Neuron (in vitro differentiated cells): ENCODE results near the gene WDR83.
A peak's percentile ranks its signal among the peaks of the same experiment; 100 is the strongest.
"Not testable (repeated sequence)": the region's sequence is repeated elsewhere in the genome, so short reads cannot be mapped to it uniquely, and the experiment has no call there.

ENCODE experiments used
- H2AFZ ChIP-seq: one replicate; pipeline ENCODE4 v1.6.1; 2013; ENCODE audit warnings: low read depth, mild to moderate bottlenecking, inconsistent platforms, low read length, moderate library complexity
- H3K27me3 ChIP-seq: one replicate; pipeline ENCODE4 v1.6.1; 2013; ENCODE audit warnings: low read length; ENCODE audit not compliant: insufficient read depth
- H3K36me3 ChIP-seq: one replicate; pipeline ENCODE4 v1.6.1; 2013; ENCODE audit warnings: low read length; ENCODE audit not compliant: insufficient read depth
- H3K4me1 ChIP-seq: one replicate; pipeline ENCODE4 v1.6.1; 2013; ENCODE audit warnings: low read length; ENCODE audit not compliant: insufficient read depth
- H3K4me3 ChIP-seq: 2 replicates; pipeline ENCODE4 v1.5.1; 2013; ENCODE audit warnings: mild to moderate bottlenecking, low read length, moderate library complexity
- H3K9me3 ChIP-seq: one replicate; pipeline ENCODE4 v1.6.1; 2013; ENCODE audit warnings: low read length

The WDR83 gene

DNA sequence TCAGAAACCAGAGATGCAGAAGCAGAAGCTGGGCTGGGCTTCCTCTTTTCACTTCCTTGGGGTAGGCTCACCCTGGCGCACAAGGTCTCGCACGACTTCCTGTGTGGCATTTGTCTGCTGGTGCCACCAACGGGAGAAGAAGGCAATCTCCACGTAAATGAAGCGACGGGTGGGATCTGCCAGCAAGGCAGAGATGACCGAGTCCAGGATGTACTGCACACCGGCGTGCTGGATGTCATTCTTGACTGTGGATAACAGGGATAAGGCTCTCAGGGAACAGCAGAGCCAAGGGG lies 1.4 kb upstream of the WDR83 start:
- peaks cover 34% of the 10 kb centered on the region for H3K4me1 ChIP-seq
- no peak overlapping the region for H3K4me3 ChIP-seq
- no peaks in the 10 kb centered on the region for H3K9me3 ChIP-seq
- H2AFZ ChIP-seq = no peak overlapping the region
- H3K27me3 ChIP-seq = no peaks in the 10 kb centered on the region
- H3K36me3 ChIP-seq = peaks cover 42% of the 10 kb centered on the region

DNA sequence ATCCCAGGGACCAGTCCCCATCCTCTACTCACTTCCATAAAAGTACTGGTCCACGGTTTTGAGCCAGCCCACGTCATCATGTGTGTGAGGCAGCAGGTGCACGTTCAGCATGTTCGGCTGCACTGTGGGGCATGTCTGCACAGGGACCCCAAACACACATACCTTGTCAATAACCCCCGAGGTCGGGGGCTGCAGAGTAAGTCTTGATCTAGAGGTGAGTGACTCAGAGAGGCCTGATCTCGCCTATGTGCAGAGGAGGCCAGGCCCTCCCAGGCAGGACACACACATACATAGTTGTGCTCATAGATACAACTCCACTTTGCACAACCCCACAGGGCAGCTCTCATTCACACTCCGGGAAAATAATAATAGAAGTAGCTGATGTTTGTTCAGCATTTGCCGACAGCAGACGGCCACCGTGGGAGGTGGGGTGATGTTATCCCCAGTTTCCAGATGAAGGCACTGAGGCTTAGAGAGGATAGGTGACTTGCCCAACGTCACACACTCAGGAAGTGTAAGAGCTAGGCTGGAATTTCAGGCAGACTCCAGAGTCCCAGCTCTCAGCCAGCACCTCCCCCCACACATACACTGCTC lies 839 bp upstream of the WDR83 start:
- Histone ChIP-seq H3K36me3 (peaks cover 42% of the 10 kb centered on the region), H3K27me3 (no peaks in the 10 kb centered on the region), H3K4me3 (peak overlapping the region; percentile 64), H3K9me3 (no peaks in the 10 kb centered on the region), H2AFZ (peak overlapping the region; percentile 84), H3K4me1 (peaks cover 40% of the 10 kb centered on the region)

DNA sequence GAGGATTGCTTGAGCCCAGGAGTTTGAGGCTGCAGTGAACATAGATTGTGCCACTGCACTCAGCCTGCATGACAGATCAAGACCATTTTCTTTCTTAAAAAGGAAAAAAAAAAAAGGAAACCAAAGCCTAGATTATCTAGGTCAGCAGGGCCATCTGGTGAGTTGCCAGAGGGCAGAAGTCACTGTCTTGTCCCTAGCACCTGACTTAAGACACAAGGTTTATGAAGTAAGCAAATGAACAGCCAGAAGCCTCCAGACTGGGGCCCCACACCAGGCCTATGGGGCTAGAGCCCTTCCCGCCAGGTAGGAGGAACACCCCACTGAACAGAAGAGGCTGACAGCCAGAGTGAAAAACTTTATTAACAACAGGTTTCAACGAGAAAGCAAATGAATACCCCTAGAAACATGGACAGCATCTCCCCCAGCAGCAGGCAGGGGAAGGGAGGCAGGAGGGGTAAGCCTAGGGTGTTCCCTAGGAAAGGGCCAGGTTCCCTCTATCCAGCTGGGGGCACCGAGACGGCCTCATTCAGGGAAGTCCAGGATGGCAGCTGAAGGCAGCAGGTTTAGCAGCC lies 1.2 kb downstream of the WDR83 start:
- Histone ChIP-seq H3K9me3 (no peaks in the 10 kb centered on the region), H2AFZ (no peak overlapping the region), H3K4me3 (peak overlapping the region; percentile 91), H3K27me3 (no peaks in the 10 kb centered on the region), H3K4me1 (peaks cover 41% of the 10 kb centered on the region), H3K36me3 (peaks cover 35% of the 10 kb centered on the region)

DNA sequence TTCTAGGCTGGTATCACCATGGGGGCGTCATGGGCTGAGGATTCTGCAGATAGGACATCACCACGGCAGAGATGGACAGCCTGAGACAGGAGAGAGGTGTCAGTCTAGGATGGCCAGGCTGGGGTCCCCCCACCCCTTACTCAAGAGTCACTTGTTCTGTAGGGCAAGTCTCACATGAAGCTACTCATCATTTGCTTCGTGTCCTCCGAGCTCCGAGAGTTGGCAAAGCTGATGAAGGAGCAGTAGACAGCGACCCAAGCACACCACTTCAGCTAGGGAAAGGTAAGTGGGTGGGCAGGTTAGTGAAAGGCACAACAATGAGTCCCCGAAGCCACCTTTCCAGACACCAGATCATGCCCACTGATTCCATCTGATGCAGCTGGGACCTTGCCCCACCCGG lies 1.7 kb downstream of the WDR83 start:
- peaks cover 41% of the 10 kb centered on the region for H3K4me1 ChIP-seq
- no peaks in the 10 kb centered on the region for H3K9me3 ChIP-seq
- H3K36me3 ChIP-seq = peaks cover 36% of the 10 kb centered on the region
- peak overlapping the region; percentile 91 for H3K4me3 ChIP-seq
- no peak overlapping the region for H2AFZ ChIP-seq
- H3K27me3 ChIP-seq = no peaks in the 10 kb centered on the region

DNA sequence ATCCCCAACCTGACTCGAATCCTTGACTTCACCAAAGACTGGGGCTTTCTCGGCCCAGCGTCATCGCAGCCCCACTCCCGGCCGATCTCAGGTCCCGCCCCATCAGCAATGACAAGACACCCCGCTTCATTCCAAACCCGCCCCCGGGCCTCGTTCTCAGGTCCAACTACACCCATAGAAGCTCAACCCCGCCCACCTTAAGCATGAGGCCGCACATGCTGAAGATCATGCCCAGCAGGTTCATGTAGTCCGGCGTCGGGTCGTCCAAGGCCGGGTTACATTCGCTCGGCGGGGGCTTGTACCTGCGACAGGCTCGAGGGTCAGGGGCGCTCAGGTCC lies 2.3 kb downstream of the WDR83 start:
- Histone ChIP-seq H2AFZ (peak overlapping the region; percentile 69), H3K4me1 (peaks cover 41% of the 10 kb centered on the region), H3K9me3 (no peaks in the 10 kb centered on the region), H3K4me3 (peak overlapping the region; percentile 91), H3K36me3 (peaks cover 33% of the 10 kb centered on the region), H3K27me3 (no peaks in the 10 kb centered on the region)

DNA sequence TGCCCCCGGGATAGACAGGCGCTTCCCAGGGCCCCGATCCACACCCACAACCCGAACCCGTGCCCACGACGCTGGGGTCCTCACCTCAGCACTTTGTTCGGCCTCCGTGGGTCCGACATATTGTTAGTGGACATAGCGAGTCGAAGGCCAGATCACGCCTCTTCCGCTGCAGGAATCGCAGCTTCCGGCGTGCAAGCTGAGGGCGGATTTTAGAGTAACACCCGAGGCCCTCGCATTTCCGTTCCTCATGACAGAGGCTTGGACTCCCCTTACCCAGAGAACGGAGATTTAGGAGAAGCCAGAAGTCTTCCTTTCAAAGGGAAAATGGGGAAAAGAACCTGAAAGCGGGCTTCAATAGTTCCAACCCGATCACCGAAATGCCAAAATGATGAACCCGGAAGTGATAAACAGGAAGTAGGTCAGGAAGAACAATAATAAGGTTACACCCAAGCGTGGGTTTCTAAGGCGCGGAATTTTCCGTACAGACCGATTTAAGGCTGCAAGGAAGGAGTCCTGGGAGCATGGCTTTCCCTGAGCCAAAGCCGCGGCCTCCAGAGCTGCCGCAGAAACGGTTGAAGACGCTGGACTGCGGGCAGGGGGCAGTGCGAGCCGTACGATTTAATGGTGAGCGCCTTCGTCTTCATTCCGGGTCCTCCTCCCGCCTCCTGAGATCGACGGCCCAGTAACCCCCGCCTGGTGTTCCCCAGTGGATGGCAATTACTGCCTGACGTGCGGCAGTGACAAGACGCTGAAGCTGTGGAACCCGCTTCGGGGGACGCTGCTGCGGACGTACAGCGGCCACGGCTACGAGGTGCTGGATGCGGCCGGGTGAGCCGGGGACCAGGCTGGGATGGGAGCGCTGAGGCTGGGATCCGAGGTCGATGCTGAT lies 2.9 kb downstream of the WDR83 start:
- Histone ChIP-seq H3K36me3 (peaks cover 33% of the 10 kb centered on the region), H3K4me1 (peaks cover 41% of the 10 kb centered on the region), H2AFZ (peak overlapping the region; percentile 69), H3K27me3 (no peaks in the 10 kb centered on the region), H3K9me3 (no peaks in the 10 kb centered on the region), H3K4me3 (peak overlapping the region; percentile 91)

DNA sequence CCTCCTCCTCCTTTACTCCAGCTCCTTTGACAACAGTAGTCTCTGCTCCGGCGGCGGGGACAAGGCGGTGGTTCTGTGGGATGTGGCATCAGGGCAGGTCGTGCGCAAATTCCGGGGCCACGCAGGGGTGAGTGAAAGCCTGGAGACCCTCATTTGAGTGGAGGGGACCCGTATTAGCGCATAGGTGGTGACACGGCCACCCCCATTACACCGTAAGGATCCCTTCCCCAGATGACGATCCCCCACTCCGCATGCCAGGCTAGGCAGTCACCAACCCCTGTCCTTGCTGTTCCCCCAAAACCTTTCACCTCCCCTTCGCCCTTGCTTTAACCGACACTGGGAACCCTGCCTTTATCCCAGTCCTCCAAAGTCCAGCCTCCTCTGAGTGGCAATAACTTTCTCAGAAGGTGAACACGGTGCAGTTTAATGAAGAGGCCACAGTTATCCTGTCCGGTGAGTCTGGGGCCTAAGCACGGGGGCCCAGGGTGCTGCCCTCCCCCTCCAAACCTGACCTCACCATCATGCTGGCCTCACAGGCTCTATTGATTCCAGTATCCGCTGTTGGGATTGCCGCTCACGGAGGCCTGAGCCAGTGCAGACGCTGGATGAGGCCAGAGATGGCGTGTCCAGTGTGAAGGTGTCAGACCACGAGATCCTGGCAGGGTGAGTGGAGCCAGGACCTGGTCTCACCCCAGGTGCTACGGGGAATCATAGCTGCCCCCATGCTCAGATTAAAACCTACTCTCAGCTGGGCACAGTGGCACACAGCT lies 3.7 kb downstream of the WDR83 start:
- no peak overlapping the region for H2AFZ ChIP-seq
- peaks cover 41% of the 10 kb centered on the region for H3K4me1 ChIP-seq
- H3K4me3 ChIP-seq = peak overlapping the region; percentile 91
- H3K27me3 ChIP-seq = no peaks in the 10 kb centered on the region
- peaks cover 31% of the 10 kb centered on the region for H3K36me3 ChIP-seq
- H3K9me3 ChIP-seq = no peaks in the 10 kb centered on the region

DNA sequence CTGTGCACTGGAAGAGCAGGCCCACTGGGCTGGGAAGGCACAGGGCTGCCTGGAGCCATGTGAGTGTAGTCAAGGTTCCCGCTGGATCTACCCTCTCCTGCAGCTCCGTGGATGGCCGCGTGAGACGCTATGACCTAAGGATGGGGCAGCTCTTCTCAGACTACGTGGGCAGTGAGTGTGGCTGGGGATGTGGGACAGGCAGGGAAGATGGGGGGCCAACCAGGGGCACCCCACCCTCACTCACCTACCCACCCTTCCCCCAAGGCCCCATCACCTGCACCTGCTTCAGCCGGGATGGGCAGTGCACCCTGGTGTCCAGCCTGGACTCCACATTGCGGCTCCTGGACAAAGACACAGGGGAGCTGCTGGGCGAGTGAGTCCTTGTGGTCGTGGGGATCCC lies 6.1 kb downstream of the WDR83 start:
- peaks cover 23% of the 10 kb centered on the region for H3K4me1 ChIP-seq
- no peak overlapping the region for H3K4me3 ChIP-seq
- H3K27me3 ChIP-seq = no peaks in the 10 kb centered on the region
- no peak overlapping the region for H2AFZ ChIP-seq
- peaks cover 46% of the 10 kb centered on the region for H3K36me3 ChIP-seq
- no peaks in the 10 kb centered on the region for H3K9me3 ChIP-seq

DNA sequence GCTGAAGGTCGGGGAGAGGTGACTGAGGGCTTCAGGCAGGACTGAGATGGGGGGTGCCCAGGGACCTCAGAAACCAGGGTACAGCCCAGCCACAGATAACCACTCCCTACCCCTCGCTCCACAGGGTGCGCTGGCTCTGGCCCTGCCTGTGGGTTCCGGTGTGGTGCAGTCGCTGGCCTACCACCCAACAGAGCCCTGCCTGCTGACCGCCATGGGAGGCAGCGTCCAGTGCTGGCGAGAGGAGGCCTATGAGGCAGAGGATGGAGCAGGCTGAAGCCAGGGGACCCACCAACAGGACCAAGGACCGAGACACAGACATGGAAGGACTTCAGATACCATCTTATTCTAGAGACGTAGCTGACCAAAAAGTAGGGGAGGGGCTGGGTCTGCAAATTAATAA lies 8.8 kb downstream of the WDR83 start:
- Histone ChIP-seq H2AFZ (no peak overlapping the region), H3K36me3 (peaks cover 56% of the 10 kb centered on the region), H3K27me3 (no peaks in the 10 kb centered on the region), H3K4me1 (peaks cover 5% of the 10 kb centered on the region), H3K4me3 (no peak overlapping the region), H3K9me3 (no peaks in the 10 kb centered on the region)

DNA sequence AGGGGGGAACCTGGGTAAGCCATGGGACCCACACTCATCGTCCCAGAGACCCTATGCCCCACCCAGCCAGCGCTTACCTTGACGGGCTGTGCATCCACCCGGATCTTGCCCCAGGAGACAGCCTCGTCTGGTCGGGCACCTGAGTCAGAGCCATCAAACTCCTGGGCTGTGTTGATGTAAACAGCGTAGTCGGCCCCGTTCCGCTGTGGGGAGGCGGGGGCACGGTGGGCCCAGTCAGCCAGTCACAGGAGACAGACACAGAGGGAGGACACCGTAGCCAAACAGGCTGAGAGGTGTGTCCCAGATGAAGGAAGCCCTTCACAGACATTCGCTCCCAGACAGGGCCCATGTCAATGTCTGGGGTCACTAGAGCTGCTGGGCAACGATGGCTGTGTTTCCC lies 9.3 kb downstream of the WDR83 start:
- Histone ChIP-seq H3K9me3 (no peaks in the 10 kb centered on the region), H3K36me3 (peaks cover 53% of the 10 kb centered on the region), H3K27me3 (no peaks in the 10 kb centered on the region), H2AFZ (no peak overlapping the region), H3K4me1 (no peaks in the 10 kb centered on the region), H3K4me3 (no peak overlapping the region)

DNA sequence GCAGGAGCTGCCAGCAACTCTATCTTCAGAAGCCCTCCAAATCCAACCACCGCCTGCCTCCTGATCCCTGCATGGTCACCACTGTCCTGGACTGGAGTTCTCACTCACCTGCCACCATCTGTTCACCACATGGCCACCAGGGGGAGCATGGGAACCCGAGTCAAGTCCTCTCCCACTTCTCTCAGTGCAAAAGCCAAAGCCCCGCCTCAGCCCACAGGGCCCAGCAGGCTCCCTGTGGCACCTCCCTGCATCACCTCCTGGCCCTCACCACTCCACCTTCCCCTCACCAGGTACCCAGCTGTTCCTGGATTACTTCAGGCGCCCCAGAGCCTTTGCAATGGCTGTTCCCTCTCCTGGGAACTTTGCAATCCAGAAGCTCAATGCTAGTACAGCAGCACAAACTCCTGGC lies 9.8 kb downstream of the WDR83 start:
- Histone ChIP-seq H3K36me3 (peaks cover 53% of the 10 kb centered on the region), H3K27me3 (no peaks in the 10 kb centered on the region), H2AFZ (no peak overlapping the region), H3K4me3 (no peak overlapping the region), H3K4me1 (no peaks in the 10 kb centered on the region), H3K9me3 (no peaks in the 10 kb centered on the region)

DNA sequence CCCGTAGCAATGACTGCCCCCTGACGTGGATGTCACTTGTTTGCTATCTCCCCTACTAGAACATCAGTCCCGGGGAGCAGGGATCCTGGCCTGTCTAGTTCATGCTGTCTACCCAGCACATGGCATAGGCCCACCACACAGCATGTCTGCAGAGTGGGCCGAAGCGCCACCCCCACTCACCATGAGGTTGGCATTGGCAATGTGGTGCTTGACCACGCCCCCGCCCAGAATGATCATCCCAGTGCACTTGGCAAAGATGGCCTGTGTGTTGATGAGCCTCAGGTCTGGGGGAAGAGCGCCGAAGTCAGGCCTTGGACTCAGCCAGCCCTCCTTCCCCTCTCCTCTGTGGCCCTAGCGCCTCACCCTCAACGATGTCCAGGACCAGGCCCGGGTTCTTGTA lies 10.3 kb downstream of the WDR83 start:
- no peaks in the 10 kb centered on the region for H3K4me1 ChIP-seq
- H2AFZ ChIP-seq = no peak overlapping the region
- peaks cover 53% of the 10 kb centered on the region for H3K36me3 ChIP-seq
- no peak overlapping the region for H3K4me3 ChIP-seq
- no peaks in the 10 kb centered on the region for H3K9me3 ChIP-seq
- H3K27me3 ChIP-seq = no peaks in the 10 kb centered on the region

DNA sequence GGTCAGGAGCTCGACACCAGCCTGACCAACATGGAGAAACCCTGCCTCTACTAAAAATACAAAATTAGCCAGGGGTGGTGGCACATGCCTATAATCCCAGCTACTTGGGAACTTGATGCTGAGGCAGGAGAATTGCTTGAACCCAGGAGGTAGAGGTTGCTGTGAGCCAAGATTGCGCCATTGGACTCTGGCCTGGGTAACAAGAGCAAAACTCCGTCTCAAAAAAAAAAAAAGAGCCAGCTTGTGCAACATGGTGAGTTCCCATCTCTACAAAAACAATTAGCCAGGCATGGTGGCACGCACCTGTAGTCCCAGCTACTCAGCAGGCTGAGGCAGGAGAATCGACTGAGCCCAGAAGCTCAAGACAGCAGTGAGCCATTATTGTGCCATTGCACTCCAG lies 11.4 kb downstream of the WDR83 start:
- not testable (repeated sequence) for H3K9me3 ChIP-seq, H3K4me1 ChIP-seq, H2AFZ ChIP-seq, H3K4me3 ChIP-seq, H3K27me3 ChIP-seq
- peaks cover 48% of the 10 kb centered on the region for H3K36me3 ChIP-seq
